ENCODE results near the gene ZBTB49. TPM values are rescaled to one million over a fixed set of nuclear protein-coding genes. Genes with fewer than 3 reads are reported as not detected.

The ZBTB49 gene
- total and polyA plus RNA-seq, 3 experiments from 2014 or later, result 7.9 to 10.5 (median 8.7) TPM

DNA sequence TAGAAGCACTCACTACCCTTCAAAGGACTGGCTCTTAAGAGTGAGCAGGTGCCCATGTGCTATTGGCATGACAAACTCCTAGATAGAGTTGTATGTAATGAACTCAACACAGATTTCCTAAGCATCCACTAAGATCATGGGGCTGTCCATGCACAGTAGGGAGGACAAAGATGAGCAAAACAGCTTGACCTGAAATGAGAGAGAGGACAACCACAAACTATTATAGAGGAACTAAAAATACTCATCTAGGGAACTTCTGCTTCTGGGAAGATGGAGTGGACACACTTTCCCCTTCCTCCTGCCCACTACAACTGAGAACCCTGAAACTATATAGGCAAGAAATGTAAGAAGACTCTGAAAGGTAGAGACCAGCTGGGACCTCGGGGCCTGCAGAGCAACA is 21.3 kb upstream of the ZBTB49 start:
- H3K27ac Mint-ChIP-seq, result peak overlapping the region; percentile 87 to 99 (median 97)
- Histone ChIP-seq H3K36me3 (ENCODE audit: insufficient read depth, low read length) (peaks cover 24% of the 10 kb centered on the region), H3K4me1 (ENCODE audit: insufficient read depth, low read length) (peaks cover 28% of the 10 kb centered on the region), H3K9me3 (ENCODE audit: low read length) (no peaks in the 10 kb centered on the region), H3K27ac (ENCODE audit: low read depth, low read length) (peak overlapping the region; percentile 100), H3K27me3 (ENCODE audit: insufficient read depth, low read length, poor library complexity, severe bottlenecking) (no peaks in the 10 kb centered on the region), H3K4me3 (ENCODE audit: low read length) (peak overlapping the region; percentile 54)
- no peak for DNase-seq
- ChIA-PET POLR2A (interaction anchor here (0.9 to 3.7 kb wide), 6 partner anchors 8 to 162 kb away, joined by 3 to 21 read pairs (median 6); partner anchors contain the start of genes LYAR, TMEM128 and ZBTB49), CTCF (interaction anchor here (1.0 to 3.2 kb wide), 6 partner anchors 9 to 66 kb away, joined by 3 to 35 read pairs (median 8); partner anchors contain the start of genes LYAR, TMEM128 and ZBTB49)
- H3K9me3 Mint-ChIP-seq, result no peaks in the 10 kb centered on the region
- H3K4me3 Mint-ChIP-seq, result peak overlapping the region; percentile 83 to 95 (median 88)
- no peaks in the 10 kb centered on the region for H3K27me3 Mint-ChIP-seq
- peaks cover 18 to 67% (median 45%) of the 10 kb centered on the region in 3 donors for H3K36me3 Mint-ChIP-seq
- peaks cover 73 to 87% (median 85%) of the 10 kb centered on the region in 3 donors for H3K4me1 Mint-ChIP-seq

DNA sequence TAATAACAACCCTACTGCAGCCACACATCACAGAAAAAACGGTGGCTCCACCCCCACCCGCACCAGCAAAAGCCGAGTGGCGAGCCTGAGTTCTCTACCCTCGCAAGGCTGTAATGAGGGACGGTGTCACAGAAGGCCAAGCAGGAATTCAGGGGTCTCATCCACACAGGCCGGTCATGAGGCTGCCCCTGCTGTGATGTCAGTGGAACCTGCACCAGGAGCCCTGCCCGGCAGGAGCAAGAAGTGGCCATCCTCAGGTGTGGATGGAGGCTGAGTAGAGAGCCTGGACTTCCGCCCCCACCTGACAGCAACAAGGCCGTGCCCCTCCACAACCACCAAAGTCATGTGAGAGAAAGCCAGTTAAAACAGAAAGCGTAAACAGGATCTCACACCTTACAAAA is 20.7 kb upstream of the ZBTB49 start:
- ChIA-PET POLR2A (interaction anchor here (0.6 to 3.7 kb wide), 5 partner anchors 19 to 161 kb away, joined by 3 to 21 read pairs (median 4); partner anchors contain the start of genes LYAR, NSG1, TMEM128 and ZBTB49), CTCF (interaction anchor here (1.0 to 3.2 kb wide), 7 partner anchors 10 to 79 kb away, joined by 3 to 35 read pairs (median 6); partner anchors contain the start of genes LYAR, TMEM128 and ZBTB49)
- no peaks in the 10 kb centered on the region for H3K9me3 ChIP-seq (ENCODE audit: low read length)
- H3K27ac ChIP-seq (ENCODE audit: low read depth, low read length), result peak overlapping the region; percentile 100
- peaks cover 28% of the 10 kb centered on the region for H3K4me1 ChIP-seq (ENCODE audit: insufficient read depth, low read length)
- Mint-ChIP-seq H3K27ac (peak overlapping the region; percentile 87 to 99 (median 97)), H3K27me3 (no peaks in the 10 kb centered on the region), H3K36me3 (peaks cover 20 to 73% (median 48%) of the 10 kb centered on the region in 3 donors), H3K4me3 (peak overlapping the region; percentile 83 to 95 (median 88)), H3K9me3 (no peaks in the 10 kb centered on the region), H3K4me1 (peaks cover 75 to 90% (median 87%) of the 10 kb centered on the region in 3 donors)
- peaks cover 26% of the 10 kb centered on the region for H3K36me3 ChIP-seq (ENCODE audit: insufficient read depth, low read length)
- H3K4me3 ChIP-seq (ENCODE audit: low read length), result peak overlapping the region; percentile 54
- DNase-seq, result peak; percentile 38 to 84 (median 53)
- H3K27me3 ChIP-seq (ENCODE audit: insufficient read depth, low read length, poor library complexity, severe bottlenecking), result no peaks in the 10 kb centered on the region

DNA sequence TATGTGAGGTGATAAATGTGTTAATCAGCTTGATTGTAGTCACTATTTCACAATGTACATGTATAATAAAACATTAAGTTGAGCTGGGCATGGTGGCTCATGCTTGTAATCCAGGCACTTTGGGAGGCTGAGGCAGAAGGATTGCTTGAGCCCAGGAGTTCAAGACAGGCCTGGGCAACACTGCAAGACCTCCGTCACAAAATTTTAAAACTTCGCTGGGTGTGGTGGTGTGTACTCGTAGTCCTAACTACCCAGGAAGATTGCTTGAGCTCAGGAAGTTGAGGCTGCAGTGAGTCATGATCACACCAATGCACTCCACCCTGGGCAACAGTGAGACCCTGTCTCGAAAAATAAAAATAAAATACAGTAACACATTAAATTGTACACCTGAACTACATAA is 20.2 kb upstream of the ZBTB49 start:
- peaks cover 25 to 78% (median 51%) of the 10 kb centered on the region in 3 donors for H3K36me3 Mint-ChIP-seq
- peak in 4 of 5 donors; percentile 9 to 80 (median 43) for DNase-seq
- no peaks in the 10 kb centered on the region for H3K9me3 Mint-ChIP-seq
- CTCF ChIA-PET, result interaction anchor here (0.9 to 3.2 kb wide), 6 partner anchors 10 to 79 kb away, joined by 3 to 35 read pairs (median 4); partner anchors contain the start of gene TMEM128
- peak overlapping the region; percentile 83 to 95 (median 88) for H3K4me3 Mint-ChIP-seq
- no peak overlapping the region for H3K4me3 ChIP-seq (ENCODE audit: low read length)
- H3K27me3 ChIP-seq (ENCODE audit: insufficient read depth, low read length, poor library complexity, severe bottlenecking), result no peaks in the 10 kb centered on the region
- H3K36me3 ChIP-seq (ENCODE audit: insufficient read depth, low read length), result peaks cover 31% of the 10 kb centered on the region
- POLR2A ChIA-PET, result interaction anchor here (0.6 to 3.7 kb wide), 5 partner anchors 10 to 117 kb away, joined by 3 to 21 read pairs (median 3); partner anchors contain the start of genes LYAR, NSG1, TMEM128 and ZBTB49
- H3K27ac ChIP-seq (ENCODE audit: low read depth, low read length), result peak overlapping the region; percentile 100
- peak overlapping the region; percentile 87 to 99 (median 97) for H3K27ac Mint-ChIP-seq
- H3K9me3 ChIP-seq (ENCODE audit: low read length), result no peaks in the 10 kb centered on the region
- H3K4me1 Mint-ChIP-seq, result peaks cover 78 to 91% (median 87%) of the 10 kb centered on the region in 3 donors
- H3K27me3 Mint-ChIP-seq, result no peaks in the 10 kb centered on the region
- peaks cover 25% of the 10 kb centered on the region for H3K4me1 ChIP-seq (ENCODE audit: insufficient read depth, low read length)

DNA sequence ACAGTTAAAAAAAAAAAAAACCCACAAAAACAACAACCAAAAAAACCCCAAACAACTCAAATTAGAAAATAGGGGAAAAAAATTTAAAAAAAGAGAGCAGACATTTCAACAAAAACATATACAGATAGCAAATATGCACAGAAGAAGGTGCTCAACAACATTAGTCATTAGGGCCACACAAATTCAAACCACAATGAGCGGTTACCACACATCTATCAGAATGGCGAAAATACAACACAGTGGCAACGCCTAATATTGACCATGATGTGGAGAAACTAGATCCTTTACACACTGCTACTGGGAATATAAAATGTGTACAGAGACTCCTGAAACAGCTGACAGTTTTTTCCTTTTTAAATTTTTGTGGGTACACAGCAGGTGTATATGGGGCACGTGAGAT is 19.5 kb upstream of the ZBTB49 start:
- no peaks in the 10 kb centered on the region for H3K9me3 Mint-ChIP-seq
- H3K27me3 ChIP-seq (ENCODE audit: insufficient read depth, low read length, poor library complexity, severe bottlenecking), result no peaks in the 10 kb centered on the region
- H3K27ac Mint-ChIP-seq, result peak overlapping the region; percentile 87 to 99 (median 97)
- H3K4me3 ChIP-seq (ENCODE audit: low read length), result no peak overlapping the region
- H3K4me3 Mint-ChIP-seq, result peak overlapping the region; percentile 51 to 95 (median 83)
- no peaks in the 10 kb centered on the region for H3K9me3 ChIP-seq (ENCODE audit: low read length)
- H3K4me1 ChIP-seq (ENCODE audit: insufficient read depth, low read length), result peaks cover 21% of the 10 kb centered on the region
- H3K27ac ChIP-seq (ENCODE audit: low read depth, low read length), result peak overlapping the region; percentile 100
- H3K4me1 Mint-ChIP-seq, result peaks cover 75 to 84% (median 82%) of the 10 kb centered on the region in 3 donors
- peaks cover 25 to 84% (median 49%) of the 10 kb centered on the region in 3 donors for H3K36me3 Mint-ChIP-seq
- H3K36me3 ChIP-seq (ENCODE audit: insufficient read depth, low read length), result peaks cover 33% of the 10 kb centered on the region
- no peaks in the 10 kb centered on the region for H3K27me3 Mint-ChIP-seq
- peak in 1 of 5 donors; percentile 10 for DNase-seq
- ChIA-PET POLR2A (interaction anchor here (0.5 to 3.7 kb wide), 5 partner anchors 10 to 33 kb away, joined by 3 to 21 read pairs (median 3); partner anchors contain the start of genes LYAR, TMEM128 and ZBTB49), CTCF (interaction anchor here (0.9 to 3.2 kb wide), 5 partner anchors 11 to 78 kb away, joined by 3 to 35 read pairs (median 4); partner anchors contain the start of gene TMEM128)

DNA sequence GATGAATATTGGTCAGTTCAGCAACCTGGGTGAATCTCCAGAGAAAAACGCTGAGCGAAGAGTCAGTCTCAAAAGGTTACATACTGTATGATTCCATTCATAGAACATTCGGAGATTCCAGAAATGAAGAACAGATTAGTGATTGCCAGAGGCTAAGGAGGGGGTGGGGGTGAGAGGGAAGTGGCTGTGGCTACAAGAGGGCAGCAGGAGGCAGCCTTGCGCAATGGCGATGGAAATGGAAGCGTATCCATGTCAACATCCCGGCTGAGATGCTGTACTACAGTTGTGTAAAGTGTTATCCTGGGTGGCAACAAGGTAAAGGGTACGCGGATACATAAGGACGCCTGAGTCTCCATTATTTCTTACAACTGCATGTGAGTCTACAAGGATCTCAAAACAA is 18.1 kb upstream of the ZBTB49 start:
- Histone ChIP-seq H3K36me3 (ENCODE audit: insufficient read depth, low read length) (peaks cover 33% of the 10 kb centered on the region), H3K4me1 (ENCODE audit: insufficient read depth, low read length) (peaks cover 21% of the 10 kb centered on the region), H3K27me3 (ENCODE audit: insufficient read depth, low read length, poor library complexity, severe bottlenecking) (no peaks in the 10 kb centered on the region), H3K9me3 (ENCODE audit: low read length) (no peaks in the 10 kb centered on the region), H3K4me3 (ENCODE audit: low read length) (no peak overlapping the region), H3K27ac (ENCODE audit: low read depth, low read length) (no peak overlapping the region)
- peak overlapping the region; percentile 61 to 99 (median 96) for H3K27ac Mint-ChIP-seq
- POLR2A ChIA-PET, result no interaction called here
- peaks cover 61 to 70% (median 68%) of the 10 kb centered on the region in 3 donors for H3K4me1 Mint-ChIP-seq
- CTCF ChIA-PET, result interaction anchor here (1.0 kb wide), 1 partner anchor 12 kb away, joined by 10 read pairs; no protein-coding TSS in a partner anchor
- no peaks in the 10 kb centered on the region for H3K9me3 Mint-ChIP-seq
- peaks cover 27 to 86% (median 45%) of the 10 kb centered on the region in 3 donors for H3K36me3 Mint-ChIP-seq
- H3K27me3 Mint-ChIP-seq, result no peaks in the 10 kb centered on the region
- H3K4me3 Mint-ChIP-seq, result peak overlapping the region in 3 of 7 donors; percentile 37 to 78 (median 48)
- no peak for DNase-seq

DNA sequence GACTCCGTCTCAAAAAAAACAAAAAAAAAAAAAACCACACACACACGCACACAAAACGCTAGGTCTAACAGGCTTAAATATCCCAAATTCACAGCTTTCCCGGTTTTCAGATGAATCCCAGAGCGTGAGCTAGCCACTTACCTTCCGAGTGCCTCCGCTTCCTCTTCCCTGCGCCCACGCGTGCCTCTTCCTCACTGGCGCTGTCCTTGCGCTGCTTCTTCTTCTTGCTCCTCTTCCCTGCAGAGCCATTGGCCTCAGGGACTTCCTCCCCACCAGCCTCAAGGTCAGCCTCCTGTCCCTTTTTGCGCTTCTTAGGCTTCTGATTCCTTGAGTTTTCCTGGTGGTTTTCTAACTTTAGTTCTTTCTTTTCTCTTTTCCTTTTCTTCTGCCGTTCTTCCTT is 15.8 kb upstream of the ZBTB49 start:
- Mint-ChIP-seq H3K4me3 (peak overlapping the region in 1 of 7 donors; percentile 4), H3K36me3 (peaks cover 35 to 87% (median 48%) of the 10 kb centered on the region in 3 donors)

DNA sequence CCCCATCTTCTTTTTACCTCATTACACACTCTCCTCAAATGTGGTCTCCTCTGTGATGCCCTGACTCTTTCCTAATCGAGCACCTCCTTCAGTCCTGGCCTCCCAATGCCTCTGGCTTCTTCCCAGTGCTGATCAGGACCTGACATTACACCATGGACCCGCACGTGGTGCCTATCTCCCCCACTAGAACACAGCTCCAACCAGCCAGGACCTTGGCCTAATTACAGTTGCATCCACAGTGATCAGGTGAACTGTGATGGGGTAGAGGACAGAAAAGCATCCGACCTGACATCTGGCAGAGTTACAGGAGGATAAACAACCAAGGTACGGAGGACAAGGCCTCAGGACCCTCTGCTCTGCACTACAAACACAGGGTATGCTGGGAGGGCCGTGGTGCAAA is 12.5 kb upstream of the ZBTB49 start:
- no peaks in the 10 kb centered on the region for H3K4me1 ChIP-seq (ENCODE audit: insufficient read depth, low read length)
- no peak overlapping the region for H3K27ac ChIP-seq (ENCODE audit: low read depth, low read length)
- Mint-ChIP-seq H3K9me3 (no peaks in the 10 kb centered on the region), H3K4me3 (no peak overlapping the region), H3K4me1 (peaks cover 19 to 42% (median 27%) of the 10 kb centered on the region in 3 donors), H3K27me3 (no peaks in the 10 kb centered on the region), H3K36me3 (peaks cover 38 to 93% (median 53%) of the 10 kb centered on the region in 3 donors), H3K27ac (peak overlapping the region in 5 of 8 donors; percentile 30 to 88 (median 70))
- no peaks in the 10 kb centered on the region for H3K9me3 ChIP-seq (ENCODE audit: low read length)
- no peak overlapping the region for H3K4me3 ChIP-seq (ENCODE audit: low read length)
- POLR2A ChIA-PET, result interaction anchor here (1.5 kb wide), 1 partner anchor 9 kb away, joined by 5 read pairs; no protein-coding TSS in a partner anchor
- H3K27me3 ChIP-seq (ENCODE audit: insufficient read depth, low read length, poor library complexity, severe bottlenecking), result no peaks in the 10 kb centered on the region
- CTCF ChIA-PET, result no interaction called here
- DNase-seq, result no peak
- peaks cover 43% of the 10 kb centered on the region for H3K36me3 ChIP-seq (ENCODE audit: insufficient read depth, low read length)

More for the DNA sequence above, 15.8 kb upstream of the ZBTB49 start:
- Histone ChIP-seq H3K36me3 (ENCODE audit: insufficient read depth, low read length) (peaks cover 44% of the 10 kb centered on the region), H3K4me3 (ENCODE audit: low read length) (no peak overlapping the region), H3K9me3 (ENCODE audit: low read length) (no peaks in the 10 kb centered on the region), H3K4me1 (ENCODE audit: insufficient read depth, low read length) (peaks cover 21% of the 10 kb centered on the region), H3K27me3 (ENCODE audit: insufficient read depth, low read length, poor library complexity, severe bottlenecking) (no peaks in the 10 kb centered on the region), H3K27ac (ENCODE audit: low read depth, low read length) (no peak overlapping the region)
- CTCF ChIA-PET, result interaction anchor here (0.8 to 3.2 kb wide), 4 partner anchors 10 to 14 kb away, joined by 3 to 13 read pairs (median 5); no protein-coding TSS in a partner anchor
- peaks cover 44 to 53% (median 49%) of the 10 kb centered on the region in 3 donors for H3K4me1 Mint-ChIP-seq
- no peaks in the 10 kb centered on the region for H3K27me3 Mint-ChIP-seq
- POLR2A ChIA-PET, result no interaction called here
- no peaks in the 10 kb centered on the region for H3K9me3 Mint-ChIP-seq
- DNase-seq, result no peak
- peak overlapping the region in 5 of 8 donors; percentile 45 to 88 (median 57) for H3K27ac Mint-ChIP-seq

Measured in CD8-positive, alpha-beta memory T cell (primary cell).